ENCODE measurements around the gene ALPK3.

GRCh38 chr15:84831028-84831427 lies 13.9 kb downstream of the ALPK3 start:
- TF ChIP-seq BHLHE40 (IDR thresholded peaks at IDR 0.05; ENCODE audit: borderline replicate concordance) (no peak), SP1 (IDR thresholded peaks at IDR 0.05) (no peak), FOXA1 (IDR thresholded peaks at IDR 0.05) (no peak), TARDBP (IDR thresholded peaks at IDR 0.05) (no peak), FOXK2 (IDR thresholded peaks at IDR 0.05) (no peak), SUZ12 (IDR thresholded peaks at IDR 0.05) (no peak), HDGF (IDR thresholded peaks at IDR 0.05; ENCODE audit: borderline replicate concordance) (no peak), ELF4 (IDR thresholded peaks at IDR 0.05) (no peak), ARNT (IDR thresholded peaks at IDR 0.05) (no peak), FOXM1 (IDR thresholded peaks at IDR 0.05; ENCODE audit: borderline replicate concordance) (no peak), CTBP1 (IDR thresholded peaks at IDR 0.05; ENCODE audit: borderline replicate concordance) (no peak), PKNOX1 (IDR thresholded peaks at IDR 0.05) (no peak)
